Retinal pigment epithelial cell (primary cell): ENCODE data around the gene ADCY3.

Source experiments
- DNase-seq: peaks from one replicate; pipeline ENCODE4 v3.0.0-alpha.2; 2010; ENCODE audit warnings: low read depth
- H3K4me3 ChIP-seq: 2 replicates; pipeline ENCODE4 v1.5.1; 2011; ENCODE audit warnings: mild to moderate bottlenecking, low read length, control low read depth, moderate library complexity
- TF ChIP-seq, protein P1 (sequence below): conservative IDR thresholded peaks from 2 replicates; pipeline ENCODE4 v1.5.1; 2011; ENCODE audit warnings: low read depth, low read length, control low read depth, inconsistent platforms

Gene ADCY3

DNA sequence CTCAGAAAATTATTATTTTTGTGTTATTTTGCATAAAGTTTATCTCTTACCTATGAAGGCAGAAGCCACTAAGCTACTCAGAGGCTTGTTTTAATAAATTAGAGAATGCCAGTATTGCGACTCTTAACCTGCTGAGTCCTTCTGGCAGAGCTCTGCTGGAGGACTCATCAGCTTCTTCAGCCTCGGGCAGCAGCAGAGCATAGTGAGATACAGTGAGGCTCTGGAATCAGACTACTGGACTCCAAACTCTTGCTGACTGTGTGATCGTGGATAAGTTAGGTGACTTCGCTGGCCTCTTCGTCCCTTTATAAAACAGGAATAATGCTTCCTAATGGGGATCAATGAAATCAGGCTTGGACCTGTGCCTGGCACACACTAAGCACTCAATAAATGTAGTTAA is 128.6 kb downstream of the ADCY3 start:
- TF ChIP-seq, protein P1, sequence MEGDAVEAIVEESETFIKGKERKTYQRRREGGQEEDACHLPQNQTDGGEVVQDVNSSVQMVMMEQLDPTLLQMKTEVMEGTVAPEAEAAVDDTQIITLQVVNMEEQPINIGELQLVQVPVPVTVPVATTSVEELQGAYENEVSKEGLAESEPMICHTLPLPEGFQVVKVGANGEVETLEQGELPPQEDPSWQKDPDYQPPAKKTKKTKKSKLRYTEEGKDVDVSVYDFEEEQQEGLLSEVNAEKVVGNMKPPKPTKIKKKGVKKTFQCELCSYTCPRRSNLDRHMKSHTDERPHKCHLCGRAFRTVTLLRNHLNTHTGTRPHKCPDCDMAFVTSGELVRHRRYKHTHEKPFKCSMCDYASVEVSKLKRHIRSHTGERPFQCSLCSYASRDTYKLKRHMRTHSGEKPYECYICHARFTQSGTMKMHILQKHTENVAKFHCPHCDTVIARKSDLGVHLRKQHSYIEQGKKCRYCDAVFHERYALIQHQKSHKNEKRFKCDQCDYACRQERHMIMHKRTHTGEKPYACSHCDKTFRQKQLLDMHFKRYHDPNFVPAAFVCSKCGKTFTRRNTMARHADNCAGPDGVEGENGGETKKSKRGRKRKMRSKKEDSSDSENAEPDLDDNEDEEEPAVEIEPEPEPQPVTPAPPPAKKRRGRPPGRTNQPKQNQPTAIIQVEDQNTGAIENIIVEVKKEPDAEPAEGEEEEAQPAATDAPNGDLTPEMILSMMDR, result no peak
- no peak for DNase-seq
- no peak overlapping the region for H3K4me3 ChIP-seq

DNA sequence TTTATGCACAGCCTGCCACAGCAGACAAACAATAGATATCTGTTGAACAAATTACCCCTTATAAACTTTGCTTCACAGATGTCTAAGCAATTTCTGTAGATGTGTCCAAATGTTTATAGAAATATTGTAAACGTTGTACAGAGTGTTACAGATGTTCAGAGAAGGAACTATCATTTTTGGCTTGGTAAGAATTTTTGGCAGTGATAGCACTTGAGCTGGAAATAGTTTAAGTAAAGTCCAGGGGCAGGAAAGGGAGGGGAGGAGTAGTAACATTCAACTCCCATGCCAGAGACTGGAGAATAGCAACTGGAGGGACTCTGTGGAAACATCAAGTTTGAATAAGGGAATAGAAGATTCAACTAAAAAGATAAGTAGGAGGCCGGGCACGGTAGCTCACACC is 131.2 kb downstream of the ADCY3 start:
- no peak for DNase-seq
- TF ChIP-seq, protein P1, result no peak

DNA sequence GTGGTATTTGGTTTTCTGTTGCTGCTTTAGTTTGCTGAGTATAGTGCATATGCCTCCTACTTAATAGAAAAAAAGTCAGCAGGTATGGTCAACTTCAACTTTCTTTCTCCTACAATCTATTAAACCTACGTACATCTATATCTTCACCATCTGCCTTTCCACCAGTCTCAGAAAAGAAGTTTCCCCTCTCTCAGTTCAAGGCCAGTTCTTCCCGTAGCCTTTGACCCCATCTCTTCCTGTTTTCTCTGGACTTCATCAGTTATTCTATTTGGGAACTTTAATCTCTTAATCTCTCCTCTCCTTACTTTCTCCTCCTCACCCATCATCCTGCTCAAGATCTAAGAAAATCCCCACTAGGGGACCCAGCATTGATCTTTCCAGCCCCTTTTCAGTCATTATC is 132.5 kb downstream of the ADCY3 start:
- TF ChIP-seq, protein P1, result no peak
- no peak overlapping the region for H3K4me3 ChIP-seq

More for the DNA sequence above, 131.2 kb downstream of the ADCY3 start:
- no peak overlapping the region for H3K4me3 ChIP-seq

GRCh38 chr2:24785671-24786321 is 134.2 kb downstream of the ADCY3 start:
- TF ChIP-seq, protein P1, result no peak
- DNase-seq, result no peak
- no peak overlapping the region for H3K4me3 ChIP-seq

More for the DNA sequence above, 132.5 kb downstream of the ADCY3 start:
- no peak for DNase-seq

- DNase-seq, result no peak
- TF ChIP-seq, protein P1, result no peak
- H3K4me3 ChIP-seq, result no peak overlapping the region
Observed at GRCh38 chr2:24783641-24784040, 136.4 kb downstream of the ADCY3 start.

- no peak overlapping the region for H3K4me3 ChIP-seq
- no peak for DNase-seq
- TF ChIP-seq, protein P1, result no peak
Observed at GRCh38 chr2:24779116-24779515, 140.9 kb downstream of the ADCY3 start.

DNA sequence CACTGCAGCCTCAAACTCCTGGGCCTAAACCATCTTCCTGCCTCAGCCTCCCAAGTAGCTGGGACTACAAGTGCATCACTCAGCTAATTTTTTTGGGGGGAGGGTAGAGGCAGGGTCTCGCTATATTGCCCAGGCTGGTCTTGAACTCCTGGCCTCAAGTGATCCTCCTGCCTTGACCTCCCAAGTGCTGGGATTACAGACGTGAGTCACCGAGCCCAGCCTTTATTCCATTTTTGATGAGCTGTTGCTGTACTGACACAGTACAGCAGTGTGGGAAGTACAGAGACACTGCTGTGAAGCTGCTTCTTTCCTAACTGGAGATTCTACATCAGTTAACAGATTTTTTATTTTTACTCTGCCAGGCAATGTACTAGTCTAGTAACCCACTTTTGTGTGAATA is 145.7 kb downstream of the ADCY3 start:
- H3K4me3 ChIP-seq, result no peak overlapping the region
- TF ChIP-seq, protein P1, result no peak
- no peak for DNase-seq
